ENCODE measurements around the gene PI4KB. TPM values are rescaled to one million over a fixed set of nuclear protein-coding genes. Genes with fewer than 3 reads are reported as not detected.
A peak's percentile ranks its signal among the peaks of the same experiment; 100 is the strongest.

The PI4KB gene
- total and polyA plus RNA-seq, 2 of the 13 experiments (the other 11 are each of a cell fraction or from before 2014, with no cell fraction given) = 19.5 to 29.3 TPM

GRCh38 chr1:151282883-151283725 is 44.1 kb downstream of the PI4KB start (continued):
- TF ChIP-seq AKNA (CRISPR knock-in tag; IDR thresholded peaks at IDR 0.05; ENCODE audit: borderline replicate concordance) (no peak), RARA (CRISPR knock-in tag; IDR thresholded peaks at IDR 0.05) (no peak), GABPB1 (CRISPR knock-in tag; IDR thresholded peaks at IDR 0.05) (no peak), TOE1 (CRISPR knock-in tag; IDR thresholded peaks at IDR 0.05) (no peak), HIVEP1 (CRISPR knock-in tag; IDR thresholded peaks at IDR 0.05) (peak; percentile 54; the same call in 1 of the 2 replicates), FOXM1 (CRISPR knock-in tag; IDR thresholded peaks at IDR 0.05) (no peak), ZNF724P (CRISPR knock-in tag; IDR thresholded peaks at IDR 0.05; ENCODE audit: borderline replicate concordance) (no peak), SNAPC5 (CRISPR knock-in tag; IDR thresholded peaks at IDR 0.05; ENCODE audit: borderline replicate concordance) (0 out of 2 replicates have a peak, but pooled peaks have one; percentile 21), NFKB2 (CRISPR knock-in tag; IDR thresholded peaks at IDR 0.05; ENCODE audit: borderline replicate concordance) (no peak), RFXAP (CRISPR knock-in tag; IDR thresholded peaks at IDR 0.05; ENCODE audit: borderline replicate concordance) (no peak), ZNF446 (CRISPR knock-in tag; IDR thresholded peaks at IDR 0.05) (no peak), ZNF33B (CRISPR knock-in tag; IDR thresholded peaks at IDR 0.05) (no peak), SMAD9 (CRISPR knock-in tag; IDR thresholded peaks at IDR 0.05) (no peak), TCF7 (IDR thresholded peaks at IDR 0.05; ENCODE audit: low read depth) (no peak), RFXANK (CRISPR knock-in tag; IDR thresholded peaks at IDR 0.05) (no peak), ZNF766 (CRISPR knock-in tag; IDR thresholded peaks at IDR 0.05; ENCODE audit: borderline replicate concordance) (no peak), ATF2 (CRISPR knock-in tag; IDR thresholded peaks at IDR 0.05) (no peak), SATB2 (CRISPR knock-in tag; IDR thresholded peaks at IDR 0.05) (no peak), ZNF672 (CRISPR knock-in tag; IDR thresholded peaks at IDR 0.05) (no peak), ZNF234 (CRISPR knock-in tag; conservative IDR thresholded peaks at IDR 0.05) (no peak; the same call in 1 of the 2 replicates), ZNF746 (CRISPR knock-in tag; IDR thresholded peaks at IDR 0.05) (no peak), TRIM24 (CRISPR knock-in tag; IDR thresholded peaks at IDR 0.05) (no peak), TFDP1 (CRISPR knock-in tag; IDR thresholded peaks at IDR 0.05; ENCODE audit: borderline replicate concordance) (no peak), RARG (CRISPR knock-in tag; IDR thresholded peaks at IDR 0.05; ENCODE audit: low read depth) (no peak), ATRX (CRISPR knock-in tag; IDR thresholded peaks at IDR 0.05; ENCODE audit: borderline replicate concordance) (no peak)

All from HepG2 (cell line).